ENCODE results near the gene PIP5K1B.

Gene PIP5K1B

DNA sequence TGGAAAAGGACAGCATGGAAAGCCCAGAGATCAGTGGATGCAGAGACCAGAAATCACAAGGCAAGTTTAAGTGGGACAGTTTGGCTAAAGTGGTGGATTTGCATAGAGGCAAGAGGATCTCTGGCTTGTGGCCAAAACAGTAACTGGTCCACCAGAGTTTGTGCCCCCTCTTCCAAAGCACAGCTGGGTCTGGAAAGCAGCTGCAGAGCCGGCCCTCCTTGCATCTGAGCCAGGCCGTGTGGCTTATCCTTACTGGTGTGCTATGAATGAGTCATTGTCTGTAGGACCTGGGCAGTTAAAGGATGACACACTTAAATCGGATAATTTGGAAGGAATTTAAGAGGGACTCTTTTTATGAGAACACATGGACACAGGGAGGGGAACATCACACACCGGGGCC lies 146.6 kb downstream of the PIP5K1B start:
- no peak for DNase-seq (ENCODE audit: low read depth, low spot score)

DNA sequence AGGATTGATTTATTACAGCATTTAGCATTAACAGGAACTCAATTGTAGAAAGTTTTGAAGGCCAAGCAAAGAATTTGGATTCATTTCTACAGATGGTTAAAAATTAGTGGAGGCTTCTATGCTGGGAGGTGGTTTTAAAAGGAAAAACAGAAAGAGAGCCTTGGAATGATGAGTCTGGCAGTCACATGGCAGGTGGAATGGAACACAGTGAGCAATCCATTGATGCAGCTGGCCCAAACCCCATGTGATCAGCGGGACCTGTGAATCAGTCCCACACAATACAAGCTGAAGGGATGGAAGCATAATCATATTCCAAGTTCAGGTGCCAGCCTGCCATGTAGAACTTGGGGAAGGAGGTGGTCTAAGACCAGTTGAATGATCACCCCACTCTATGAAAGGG lies 147.9 kb downstream of the PIP5K1B start:
- no peak for DNase-seq (ENCODE audit: low read depth, low spot score)

- DNase-seq (ENCODE audit: low read depth, low spot score): no peak
These were observed 154.3 kb downstream of the PIP5K1B start for GRCh38 chr9:68859347-68859746.

DNA sequence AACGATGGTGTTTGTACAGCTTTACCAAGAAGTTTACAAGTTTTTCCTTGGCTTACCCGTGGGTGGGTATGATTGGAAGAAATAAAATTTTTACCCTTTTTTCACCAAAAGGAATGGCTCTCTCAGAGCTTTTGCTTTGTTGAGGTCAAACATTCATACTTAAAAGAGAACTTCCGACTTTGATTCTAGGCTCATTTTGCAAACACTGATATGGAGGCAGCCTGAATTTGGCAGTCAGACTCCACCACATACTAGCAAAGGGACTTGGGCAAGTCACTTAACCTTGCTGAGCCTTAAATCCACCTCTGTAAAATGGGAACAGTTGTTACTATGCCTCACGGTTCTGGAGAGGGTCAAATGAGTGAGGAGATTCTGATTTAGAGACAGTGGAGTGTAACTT lies 155.4 kb downstream of the PIP5K1B start:
- no peak for DNase-seq (ENCODE audit: low read depth, low spot score)

DNA sequence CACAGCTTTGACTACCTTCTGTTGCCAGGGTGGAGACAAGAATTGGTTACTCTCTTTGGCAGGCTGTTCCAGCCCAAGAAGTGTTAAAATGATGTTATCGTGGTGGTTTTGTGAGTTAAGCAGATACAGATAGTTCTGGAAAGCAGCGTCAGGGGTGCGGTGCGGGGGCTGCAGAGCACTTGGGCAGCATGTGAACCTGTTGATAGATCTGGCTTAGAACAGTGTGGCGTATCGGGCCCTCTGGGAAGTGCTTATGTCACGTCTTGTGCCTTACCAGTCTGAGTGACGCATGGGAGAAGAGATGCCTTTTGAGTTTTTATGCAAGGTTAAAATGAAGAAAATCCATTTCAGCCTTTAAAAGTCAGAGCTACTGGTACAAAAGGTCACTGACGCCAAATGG lies 156.4 kb downstream of the PIP5K1B start:
- no peak for DNase-seq (ENCODE audit: low read depth, low spot score)

GRCh38 chr9:68867066-68867465 lies 162.0 kb downstream of the PIP5K1B start:
- DNase-seq (ENCODE audit: low read depth, low spot score): no peak

- no peak for DNase-seq (ENCODE audit: low read depth, low spot score)
These were observed 164.0 kb downstream of the PIP5K1B start for GRCh38 chr9:68869022-68869421.

DNA sequence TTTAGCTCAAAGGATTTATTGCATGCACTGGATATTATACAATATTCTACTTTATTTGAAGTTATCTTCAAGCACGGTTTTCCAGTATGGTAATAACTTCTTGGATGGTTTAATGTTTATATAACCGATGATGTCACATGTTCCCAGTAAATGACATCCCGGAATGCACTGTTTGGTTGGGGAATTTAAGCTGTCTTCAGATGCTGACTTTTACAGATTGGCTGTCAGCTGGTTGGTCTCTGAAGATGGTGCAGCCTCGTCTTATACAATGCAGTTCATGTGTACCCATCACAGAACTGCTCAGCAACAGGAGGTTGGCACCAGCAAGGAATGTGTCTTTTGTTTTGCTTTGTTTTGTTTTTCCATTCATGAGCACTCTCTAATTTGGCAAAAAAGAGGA lies 165.0 kb downstream of the PIP5K1B start:
- DNase-seq (ENCODE audit: low read depth, low spot score): no peak

GRCh38 chr9:68871236-68871635 lies 166.2 kb downstream of the PIP5K1B start:
- DNase-seq (ENCODE audit: low read depth, low spot score): no peak

DNA sequence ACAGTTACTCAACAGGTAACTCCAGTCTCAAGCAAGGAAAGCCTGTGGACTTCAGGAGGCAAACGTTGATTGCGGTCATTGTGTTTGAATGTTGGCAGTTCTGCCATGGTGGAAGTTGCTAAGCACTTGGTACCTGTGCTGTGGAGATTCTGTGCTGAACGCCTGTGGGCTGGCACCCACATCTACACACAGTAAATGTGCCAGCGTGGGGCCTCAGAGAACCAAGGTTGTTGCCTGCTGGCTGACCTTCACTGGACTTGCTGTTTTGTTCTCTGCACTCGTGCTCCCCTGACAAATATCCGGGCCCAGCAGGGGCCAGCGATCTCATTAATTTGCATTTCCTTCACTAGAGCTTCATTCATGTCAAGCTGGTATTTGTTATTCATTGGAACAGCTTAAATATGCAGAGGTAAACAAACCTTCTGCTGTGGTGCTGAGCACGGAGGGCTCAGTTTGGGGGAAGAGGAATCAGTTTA lies 167.0 kb downstream of the PIP5K1B start:
- DNase-seq (ENCODE audit: low read depth, low spot score): no peak

DNA sequence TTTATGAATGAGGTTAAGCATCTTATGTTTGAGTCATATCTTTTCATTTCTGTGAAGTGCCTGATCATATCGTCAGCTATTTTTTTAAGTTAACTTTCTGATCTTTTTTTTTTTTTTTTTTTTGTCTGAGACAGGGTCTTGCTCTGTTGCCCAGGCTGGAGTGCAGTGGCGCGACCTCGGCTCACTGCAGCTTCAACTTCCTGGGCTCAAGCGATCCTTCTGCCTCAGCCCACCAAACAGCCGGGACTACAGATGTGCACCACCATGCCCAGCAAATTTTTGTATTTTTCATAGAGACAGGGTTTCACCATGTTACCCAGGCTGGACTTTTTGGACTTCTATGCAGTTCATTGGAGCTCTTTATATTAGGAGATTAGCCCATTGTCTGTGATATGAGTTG lies 168.1 kb downstream of the PIP5K1B start:
- no peak for DNase-seq (ENCODE audit: low read depth, low spot score)

DNA sequence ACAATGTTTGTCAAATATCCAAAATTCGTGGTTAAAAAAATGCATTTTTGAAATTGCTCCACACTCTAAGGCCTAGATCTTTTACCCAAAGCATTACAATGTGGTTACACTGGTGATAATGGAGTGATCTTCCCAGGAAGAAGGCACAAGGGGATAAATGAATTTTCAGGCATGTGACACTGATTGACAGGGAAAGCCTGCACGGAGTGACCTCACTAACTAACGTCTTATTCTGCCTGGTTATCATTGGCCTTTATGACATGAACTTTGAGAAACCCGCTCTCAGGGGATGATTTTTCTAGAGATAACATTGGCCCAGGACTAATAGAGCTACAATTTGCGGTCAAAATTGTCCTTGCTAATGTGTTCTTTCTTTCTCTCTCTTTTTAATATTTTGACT lies 171.2 kb downstream of the PIP5K1B start:
- no peak for DNase-seq (ENCODE audit: low read depth, low spot score)

DNA sequence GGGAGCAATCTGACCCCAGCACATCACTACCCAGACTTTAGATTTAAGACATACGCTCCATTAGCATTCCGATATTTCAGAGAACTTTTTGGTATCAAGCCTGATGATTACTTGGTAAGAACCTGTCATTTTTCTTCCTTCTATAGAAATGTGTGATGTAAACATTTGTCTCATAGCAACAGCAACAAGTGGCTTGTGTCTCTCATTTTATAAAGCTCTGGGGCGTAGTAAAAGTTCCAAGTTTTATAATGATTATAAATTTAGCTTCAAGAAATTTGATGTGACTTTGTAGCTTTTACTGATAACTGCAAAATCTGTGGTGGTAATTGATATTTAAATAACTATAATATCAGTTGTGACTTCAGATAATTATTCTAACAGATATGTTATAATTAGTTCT lies 171.6 kb downstream of the PIP5K1B start:
- no peak for DNase-seq (ENCODE audit: low read depth, low spot score)

GRCh38 chr9:68877219-68877618 lies 172.2 kb downstream of the PIP5K1B start:
- DNase-seq (ENCODE audit: low read depth, low spot score): no peak

DNA sequence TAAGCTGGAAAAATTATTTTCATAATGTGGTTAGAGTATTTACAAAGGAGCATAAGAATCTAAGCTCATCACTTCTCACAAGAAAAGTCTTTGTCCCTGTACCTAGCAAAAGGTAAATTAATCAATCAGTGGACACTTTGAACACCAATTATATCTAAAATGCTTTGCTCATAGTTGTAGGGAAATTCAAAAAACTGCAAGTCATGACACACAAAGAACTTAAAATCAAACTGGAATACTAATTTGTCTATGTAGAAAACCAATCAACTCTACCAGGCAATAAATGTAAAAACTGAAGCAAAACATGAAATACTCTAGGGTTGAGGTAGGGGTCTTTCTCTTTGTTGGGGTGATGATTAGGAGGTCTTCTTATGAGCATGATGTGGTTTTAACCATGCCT lies 173.4 kb downstream of the PIP5K1B start:
- DNase-seq (ENCODE audit: low read depth, low spot score): no peak

DNA sequence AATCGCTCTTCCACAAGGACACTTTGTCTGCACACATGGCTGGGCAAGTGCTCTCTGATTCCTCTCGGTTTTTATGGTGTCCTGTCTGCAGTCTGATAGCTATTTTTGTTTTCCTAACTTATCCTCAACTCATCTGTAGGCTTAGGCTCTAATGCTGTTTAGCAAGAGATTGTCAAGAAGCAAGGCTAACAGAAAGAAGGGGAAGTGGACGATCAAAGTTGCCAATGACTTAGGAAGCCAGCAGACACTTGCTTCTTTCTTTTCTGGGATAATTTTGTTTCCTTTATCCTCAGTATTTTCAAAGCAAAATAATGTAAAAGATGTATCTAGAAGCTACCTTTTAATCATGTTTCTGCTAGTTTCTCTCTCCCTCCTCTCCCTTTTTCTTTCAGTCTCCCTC lies 178.2 kb downstream of the PIP5K1B start:
- no peak for DNase-seq (ENCODE audit: low read depth, low spot score)

DNA sequence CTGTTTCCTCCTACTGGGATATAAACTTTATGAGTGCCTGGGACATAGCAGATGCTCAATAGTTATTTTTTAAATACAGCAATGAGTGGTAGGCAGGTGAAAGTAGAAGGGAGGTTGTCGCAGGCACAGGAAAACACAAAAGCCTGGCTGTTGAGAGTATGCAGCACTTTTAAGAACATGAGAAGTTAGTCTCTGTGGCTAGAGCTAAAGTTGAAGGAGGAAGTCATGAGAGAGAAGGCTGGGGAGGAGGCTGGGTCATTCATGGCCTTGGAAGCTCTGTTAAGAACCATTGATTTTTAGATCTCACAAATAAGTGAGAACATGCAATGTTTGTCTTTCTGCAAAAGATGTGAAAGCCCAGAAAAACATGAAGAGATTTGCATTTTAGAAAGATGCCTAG lies 182.2 kb downstream of the PIP5K1B start:
- no peak for DNase-seq (ENCODE audit: low read depth, low spot score)

- DNase-seq (ENCODE audit: low read depth, low spot score): no peak
These were observed 189.5 kb downstream of the PIP5K1B start for GRCh38 chr9:68894502-68894901.

GRCh38 chr9:68895741-68896478 lies 190.9 kb downstream of the PIP5K1B start:
- DNase-seq (ENCODE audit: low read depth, low spot score): no peak

- DNase-seq (ENCODE audit: low read depth, low spot score): no peak
These were observed 191.4 kb downstream of the PIP5K1B start for GRCh38 chr9:68896486-68896885.

GRCh38 chr9:68897577-68898145 lies 192.6 kb downstream of the PIP5K1B start:
- no peak for DNase-seq (ENCODE audit: low read depth, low spot score)

DNA sequence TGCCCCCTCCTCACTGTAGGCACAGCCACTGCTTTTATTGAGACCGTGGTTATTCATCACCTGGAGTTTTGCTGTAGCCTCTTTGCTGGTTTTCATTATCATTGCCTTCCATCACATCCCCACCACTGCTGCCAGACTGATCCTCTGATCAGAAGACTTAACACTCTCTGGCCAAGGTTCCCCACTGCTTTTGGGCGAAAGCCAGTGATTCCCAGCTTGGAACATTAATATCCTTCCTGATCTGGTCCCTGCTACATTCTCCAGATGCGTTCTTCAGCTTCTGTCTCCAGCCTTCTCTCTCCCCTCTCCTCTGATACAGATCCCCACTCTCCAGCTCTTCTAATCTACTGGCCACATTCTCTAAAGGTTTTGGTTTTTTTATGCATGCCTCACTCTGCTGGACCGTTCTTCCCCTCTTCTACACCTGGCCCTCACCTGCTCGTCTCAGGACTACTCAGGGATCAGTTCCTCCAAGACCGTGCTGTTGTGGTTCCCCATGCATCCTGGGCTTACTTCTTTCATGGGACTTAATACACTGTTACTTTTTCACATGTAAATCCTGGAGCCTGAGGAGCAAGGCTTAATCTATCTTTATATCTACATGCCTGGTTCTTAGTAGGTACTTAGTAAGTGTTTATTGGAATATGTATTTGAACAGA lies 193.9 kb downstream of the PIP5K1B start:
- DNase-seq (ENCODE audit: low read depth, low spot score): no peak

DNA sequence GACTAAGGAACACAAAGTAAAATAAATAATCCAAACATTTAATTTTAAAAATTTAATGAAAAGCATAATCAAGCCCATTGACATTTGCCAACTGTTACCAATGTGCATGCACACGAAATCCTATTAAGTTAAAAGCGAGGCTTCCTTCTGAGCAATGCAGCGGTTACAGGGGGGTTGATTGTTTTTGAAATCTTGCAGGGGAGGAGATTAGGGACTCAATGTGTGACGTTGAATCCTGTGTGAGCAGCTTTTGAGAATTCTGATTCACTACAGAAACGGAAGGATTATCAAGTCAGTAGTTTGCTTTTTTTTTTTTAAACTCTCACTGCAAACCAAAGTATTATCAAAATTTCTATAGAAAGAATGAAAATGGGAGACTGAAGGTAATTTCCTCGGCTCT lies 199.4 kb downstream of the PIP5K1B start:
- DNase-seq (ENCODE audit: low read depth, low spot score): no peak
